Measurements from ENCODE around the gene GORASP1.

GRCh38 chr3:39099738-39100499, 7.5 kb downstream of the GORASP1 start:
- TF ChIP-seq MAFF (IDR thresholded peaks at IDR 0.05; ENCODE audit: low read depth, low read length) (no peak), HMGXB4 (CRISPR knock-in tag; IDR thresholded peaks at IDR 0.05; ENCODE audit: borderline replicate concordance in 1 of 2, low read depth in 1 of 2) (no peak), KLF16 (CRISPR knock-in tag; IDR thresholded peaks at IDR 0.05) (no peak), CHD2 (IDR thresholded peaks at IDR 0.05; ENCODE audit: low read depth, low read length) (no peak), JDP2 (CRISPR knock-in tag; IDR thresholded peaks at IDR 0.05; ENCODE audit: borderline replicate concordance) (no peak)
